ENCODE measurements around the gene ANKRD28.

Gene ANKRD28

DNA sequence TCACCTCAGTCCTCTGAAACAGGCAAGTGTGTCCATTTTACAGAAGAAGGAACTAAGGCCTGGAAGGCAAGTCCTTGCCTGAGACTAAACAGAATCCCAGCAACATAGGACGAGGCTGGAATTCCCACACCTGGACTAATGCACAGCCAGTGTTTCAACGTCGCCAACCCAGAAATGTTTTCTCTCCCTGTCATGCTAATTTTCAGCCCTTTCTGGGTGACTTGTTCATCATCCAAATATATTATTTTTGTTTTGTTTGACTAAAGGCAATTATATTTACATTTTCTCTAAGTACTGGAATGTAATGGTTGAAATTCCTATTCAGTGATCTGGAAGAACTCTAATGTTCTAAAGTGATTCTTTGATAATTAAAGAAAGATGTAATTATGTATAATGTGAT lies 144.5 kb downstream of the ANKRD28 start:
- peaks cover 3 to 11% of the 10 kb centered on the region in 2 donors for H3K9me3 ChIP-seq (ENCODE audit: control insufficient read depth in 2 of 2, low read length in 2 of 2)
- H3K4me3 ChIP-seq (ENCODE audit: low read length in 2 of 2), result no peak overlapping the region
- H3K27ac ChIP-seq (ENCODE audit: low read length), result no peak overlapping the region
- peaks cover 3% of the 10 kb centered on the region for H3K4me1 ChIP-seq (ENCODE audit: control insufficient read depth, insufficient read depth, low read length)
- H3K36me3 ChIP-seq (ENCODE audit: control insufficient read depth in 2 of 2, insufficient read depth in 2 of 2, low read length in 2 of 2), result peaks cover 0 to 3% of the 10 kb centered on the region in 2 donors
- H3K27me3 ChIP-seq (ENCODE audit: control insufficient read depth in 1 of 2, insufficient read depth in 2 of 2, low read length in 2 of 2), result no peaks in the 10 kb centered on the region
- no peak overlapping the region for H3K9ac ChIP-seq (ENCODE audit: low read length in 2 of 2)

DNA sequence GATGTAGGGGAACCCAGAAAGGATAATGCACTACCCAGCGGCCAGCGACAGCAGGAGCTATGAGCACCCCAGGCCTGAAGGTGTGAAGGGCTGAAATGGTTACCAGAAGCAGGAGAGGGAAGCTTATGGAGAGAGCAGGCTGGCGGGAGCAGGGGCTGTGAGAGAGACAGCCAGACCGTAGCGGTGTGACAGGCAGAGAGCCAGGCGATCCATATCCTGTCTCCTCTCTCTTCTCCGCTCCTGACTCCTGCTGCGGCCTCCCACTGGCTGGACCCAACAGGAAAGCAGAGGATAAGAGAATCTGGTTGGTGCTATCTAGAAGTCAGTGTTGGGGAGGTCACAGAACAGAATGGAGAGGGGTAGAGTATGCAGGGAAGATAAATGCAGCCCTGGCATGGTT lies 146.4 kb downstream of the ANKRD28 start:
- Histone ChIP-seq H3K27me3 (ENCODE audit: control insufficient read depth in 1 of 2, insufficient read depth in 2 of 2, low read length in 2 of 2) (no peaks in the 10 kb centered on the region), H3K4me1 (ENCODE audit: control insufficient read depth, insufficient read depth, low read length) (peaks cover 17% of the 10 kb centered on the region), H3K27ac (ENCODE audit: low read length) (no peak overlapping the region), H3K9ac (ENCODE audit: low read length in 2 of 2) (no peak overlapping the region), H3K4me3 (ENCODE audit: low read length in 2 of 2) (no peak overlapping the region), H3K36me3 (ENCODE audit: control insufficient read depth in 2 of 2, insufficient read depth in 2 of 2, low read length in 2 of 2) (no peaks in the 10 kb centered on the region), H3K9me3 (ENCODE audit: control insufficient read depth in 2 of 2, low read length in 2 of 2) (peaks cover 3 to 4% of the 10 kb centered on the region in 2 donors)

DNA sequence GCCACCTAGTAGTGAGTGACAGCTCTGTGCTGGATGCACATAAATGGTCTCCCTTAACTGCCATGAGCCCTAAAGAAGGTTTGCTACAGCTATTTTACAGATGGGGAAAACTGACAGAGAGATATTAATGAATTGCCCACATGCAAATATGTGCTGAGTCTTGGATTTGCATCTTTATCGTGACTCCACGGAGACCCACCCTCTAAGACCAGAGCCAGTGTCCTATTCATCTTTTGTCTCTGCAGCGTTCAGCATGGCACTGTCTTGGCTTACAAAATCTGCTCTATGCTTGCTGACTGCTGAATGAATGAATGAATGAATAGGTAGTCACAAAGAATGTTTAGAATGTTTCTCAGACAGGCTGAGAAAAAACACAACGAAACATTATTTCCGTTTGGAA lies 147.9 kb downstream of the ANKRD28 start:
- Histone ChIP-seq H3K4me1 (ENCODE audit: control insufficient read depth, insufficient read depth, low read length) (peaks cover 28% of the 10 kb centered on the region), H3K36me3 (ENCODE audit: control insufficient read depth in 2 of 2, insufficient read depth in 2 of 2, low read length in 2 of 2) (peaks cover 0 to under 1% of the 10 kb centered on the region in 2 donors), H3K9ac (ENCODE audit: low read length in 2 of 2) (no peak overlapping the region), H3K27me3 (ENCODE audit: control insufficient read depth in 1 of 2, insufficient read depth in 2 of 2, low read length in 2 of 2) (no peaks in the 10 kb centered on the region), H3K27ac (ENCODE audit: low read length) (no peak overlapping the region), H3K4me3 (ENCODE audit: low read length in 2 of 2) (no peak overlapping the region), H3K9me3 (ENCODE audit: control insufficient read depth in 2 of 2, low read length in 2 of 2) (no peaks in the 10 kb centered on the region)

DNA sequence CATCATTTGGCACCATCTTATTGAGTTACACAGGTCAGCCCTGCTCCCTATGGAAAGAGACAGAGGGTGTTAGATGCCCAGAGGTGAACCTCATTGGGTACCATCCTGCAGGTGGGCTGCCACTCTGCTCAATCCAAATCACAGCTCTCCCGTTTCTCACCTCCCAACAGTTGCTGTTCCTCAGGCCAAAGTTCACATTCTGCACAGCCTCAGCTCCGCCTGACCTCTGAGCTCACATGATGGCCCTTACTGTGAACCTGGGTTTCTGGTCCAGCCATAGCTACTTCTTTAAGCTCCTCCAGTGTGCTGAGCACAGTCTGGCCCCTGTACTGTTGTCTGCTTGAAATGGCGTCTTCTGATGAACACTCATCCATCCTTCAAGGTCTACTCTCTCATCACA lies 148.4 kb downstream of the ANKRD28 start:
- peaks cover 0 to 6% of the 10 kb centered on the region in 2 donors for H3K36me3 ChIP-seq (ENCODE audit: control insufficient read depth in 2 of 2, insufficient read depth in 2 of 2, low read length in 2 of 2)
- H3K27ac ChIP-seq (ENCODE audit: low read length), result no peak overlapping the region
- peaks cover 28% of the 10 kb centered on the region for H3K4me1 ChIP-seq (ENCODE audit: control insufficient read depth, insufficient read depth, low read length)
- H3K4me3 ChIP-seq (ENCODE audit: low read length in 2 of 2), result no peak overlapping the region
- no peaks in the 10 kb centered on the region for H3K9me3 ChIP-seq (ENCODE audit: control insufficient read depth in 2 of 2, low read length in 2 of 2)
- H3K9ac ChIP-seq (ENCODE audit: low read length in 2 of 2), result no peak overlapping the region
- H3K27me3 ChIP-seq (ENCODE audit: control insufficient read depth in 1 of 2, insufficient read depth in 2 of 2, low read length in 2 of 2), result no peaks in the 10 kb centered on the region

DNA sequence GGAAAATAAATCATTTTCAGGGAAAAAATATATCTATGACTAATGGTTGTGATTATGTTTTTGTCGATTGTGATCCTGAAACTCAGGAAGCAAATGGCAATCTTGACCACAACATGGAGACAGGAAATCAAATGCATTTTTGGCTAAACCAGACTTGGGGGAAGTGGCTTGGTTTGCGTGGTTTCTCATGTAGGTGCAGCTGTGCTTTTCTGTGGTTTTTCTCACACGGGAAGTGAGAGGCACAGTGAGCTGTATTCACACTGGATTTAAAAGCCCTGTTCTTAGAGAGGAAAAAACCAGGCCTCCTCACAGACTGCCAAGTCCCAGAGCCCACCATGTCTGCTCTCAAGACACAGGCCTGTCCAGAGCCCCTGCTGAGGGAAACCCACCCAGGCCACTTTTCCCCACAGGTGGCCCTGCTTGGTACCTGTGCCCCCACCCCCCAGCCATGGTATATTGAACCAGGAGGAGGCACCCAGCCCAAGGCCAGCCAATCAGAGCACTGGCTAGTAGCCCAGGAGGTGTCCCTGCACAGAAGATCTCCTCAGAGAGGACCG lies 150.1 kb downstream of the ANKRD28 start:
- no peak overlapping the region for H3K9ac ChIP-seq (ENCODE audit: low read length in 2 of 2)
- H3K36me3 ChIP-seq (ENCODE audit: control insufficient read depth in 2 of 2, insufficient read depth in 2 of 2, low read length in 2 of 2), result peaks cover 0 to 8% of the 10 kb centered on the region in 2 donors
- H3K27ac ChIP-seq (ENCODE audit: low read length), result peak overlapping the region; percentile 70
- H3K9me3 ChIP-seq (ENCODE audit: control insufficient read depth in 2 of 2, low read length in 2 of 2), result no peaks in the 10 kb centered on the region
- H3K4me3 ChIP-seq (ENCODE audit: low read length in 2 of 2), result no peak overlapping the region
- peaks cover 25% of the 10 kb centered on the region for H3K4me1 ChIP-seq (ENCODE audit: control insufficient read depth, insufficient read depth, low read length)
- no peaks in the 10 kb centered on the region for H3K27me3 ChIP-seq (ENCODE audit: control insufficient read depth in 1 of 2, insufficient read depth in 2 of 2, low read length in 2 of 2)

DNA sequence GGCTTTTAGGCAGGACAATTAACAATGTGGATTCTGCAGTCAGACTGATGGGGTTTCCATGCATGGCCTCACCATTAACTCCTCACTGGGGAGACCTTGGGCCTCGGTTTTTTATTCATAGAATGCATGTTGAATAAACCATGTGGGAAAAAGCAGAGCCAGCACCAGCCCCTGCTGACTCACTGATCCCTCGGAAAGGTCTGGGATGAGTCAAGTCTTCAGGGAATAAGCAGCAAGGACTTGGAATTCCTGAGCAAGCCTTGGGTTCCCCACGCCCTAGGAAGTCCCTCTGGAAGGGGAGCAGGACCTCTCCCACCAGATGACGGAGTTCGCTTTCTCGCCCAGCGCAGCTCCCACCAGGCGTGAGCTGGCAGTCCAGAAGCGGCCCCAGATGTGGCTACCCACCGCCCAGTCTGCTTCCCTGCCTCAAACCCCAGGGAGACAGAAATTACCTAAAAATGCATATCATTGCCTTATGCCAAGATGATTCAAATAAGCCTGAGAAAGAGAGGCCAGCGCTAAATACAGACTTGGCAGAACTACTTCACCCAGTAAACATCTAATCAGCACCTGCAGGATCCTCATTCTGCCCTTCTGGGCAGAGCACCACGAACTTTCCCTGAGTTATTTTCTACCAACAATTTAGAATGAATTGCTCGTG lies 150.8 kb downstream of the ANKRD28 start:
- Histone ChIP-seq H3K27ac (ENCODE audit: low read length) (peak overlapping the region; percentile 70), H3K27me3 (ENCODE audit: control insufficient read depth in 1 of 2, insufficient read depth in 2 of 2, low read length in 2 of 2) (no peaks in the 10 kb centered on the region), H3K9ac (ENCODE audit: low read length in 2 of 2) (peak overlapping the region in 1 of 2 donors; percentile 51), H3K4me3 (ENCODE audit: low read length in 2 of 2) (peak overlapping the region; percentile 36 to 44), H3K4me1 (ENCODE audit: control insufficient read depth, insufficient read depth, low read length) (peaks cover 25% of the 10 kb centered on the region), H3K36me3 (ENCODE audit: control insufficient read depth in 2 of 2, insufficient read depth in 2 of 2, low read length in 2 of 2) (peaks cover 3 to 9% of the 10 kb centered on the region in 2 donors), H3K9me3 (ENCODE audit: control insufficient read depth in 2 of 2, low read length in 2 of 2) (no peaks in the 10 kb centered on the region)

DNA sequence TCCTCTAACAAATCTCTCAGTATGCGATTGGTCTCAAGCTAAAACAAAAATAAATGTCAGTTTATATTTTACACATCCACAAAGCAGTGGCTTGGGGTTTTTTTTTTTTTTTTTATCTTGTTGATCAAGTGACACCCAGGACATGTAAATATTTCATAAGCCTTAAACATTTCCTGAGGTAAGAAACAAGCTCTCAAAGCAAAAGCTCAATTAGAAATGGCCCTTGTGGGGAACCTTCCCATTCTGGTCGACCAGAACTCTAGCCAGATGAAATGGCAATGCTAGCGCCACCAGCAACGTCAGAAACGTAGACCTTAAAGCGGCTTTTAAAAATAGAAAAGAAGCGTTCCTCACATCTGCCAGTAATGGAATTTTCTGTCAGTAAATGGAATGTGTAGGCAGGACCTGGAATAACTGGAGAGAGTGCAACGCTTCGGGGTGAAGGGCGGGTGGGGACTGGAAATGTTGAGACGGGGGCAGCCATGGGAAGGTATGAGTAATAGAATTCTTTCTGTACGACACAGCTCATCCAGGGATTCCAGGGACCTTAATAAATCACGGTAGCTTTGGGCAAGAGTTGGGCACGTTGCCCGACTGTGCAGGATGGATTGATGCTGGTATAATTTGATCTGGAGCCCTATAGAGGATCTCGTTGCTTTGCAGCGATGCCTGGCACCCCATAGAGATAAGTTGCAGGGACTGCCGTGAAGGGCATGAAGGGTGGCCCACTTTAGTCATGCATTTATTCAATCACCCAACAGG lies 151.9 kb downstream of the ANKRD28 start:
- peak overlapping the region; percentile 70 for H3K27ac ChIP-seq (ENCODE audit: low read length)
- H3K27me3 ChIP-seq (ENCODE audit: control insufficient read depth in 1 of 2, insufficient read depth in 2 of 2, low read length in 2 of 2), result no peaks in the 10 kb centered on the region
- H3K4me1 ChIP-seq (ENCODE audit: control insufficient read depth, insufficient read depth, low read length), result peaks cover 25% of the 10 kb centered on the region
- H3K9me3 ChIP-seq (ENCODE audit: control insufficient read depth in 2 of 2, low read length in 2 of 2), result no peaks in the 10 kb centered on the region
- peaks cover 6 to 12% of the 10 kb centered on the region in 2 donors for H3K36me3 ChIP-seq (ENCODE audit: control insufficient read depth in 2 of 2, insufficient read depth in 2 of 2, low read length in 2 of 2)
- peak overlapping the region; percentile 16 to 36 for H3K4me3 ChIP-seq (ENCODE audit: low read length in 2 of 2)
- peak overlapping the region in 1 of 2 donors; percentile 48 for H3K9ac ChIP-seq (ENCODE audit: low read length in 2 of 2)

DNA sequence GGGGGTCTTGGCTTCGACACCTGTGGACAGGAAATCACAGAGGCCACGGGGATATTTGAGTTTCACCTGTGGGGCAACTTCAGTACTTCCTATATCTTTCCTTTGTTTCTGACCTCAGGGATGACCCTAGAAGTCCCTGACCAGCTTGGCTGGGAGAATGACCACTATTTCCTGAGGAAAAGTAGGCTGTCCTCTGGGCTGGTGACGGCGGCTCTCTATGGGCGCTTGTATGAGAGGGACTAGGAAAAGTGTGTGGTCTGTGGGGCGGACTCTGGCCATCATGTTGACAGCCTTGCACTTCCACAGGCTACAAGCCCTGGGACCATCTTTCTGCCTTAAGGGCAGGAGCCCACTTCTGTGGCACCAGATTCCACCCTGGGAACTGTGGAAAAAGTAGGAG lies 152.5 kb downstream of the ANKRD28 start:
- Histone ChIP-seq H3K27me3 (ENCODE audit: control insufficient read depth in 1 of 2, insufficient read depth in 2 of 2, low read length in 2 of 2) (no peaks in the 10 kb centered on the region), H3K4me1 (ENCODE audit: control insufficient read depth, insufficient read depth, low read length) (peaks cover 25% of the 10 kb centered on the region), H3K4me3 (ENCODE audit: low read length in 2 of 2) (no peak overlapping the region), H3K9me3 (ENCODE audit: control insufficient read depth in 2 of 2, low read length in 2 of 2) (no peaks in the 10 kb centered on the region), H3K27ac (ENCODE audit: low read length) (peak overlapping the region; percentile 70), H3K36me3 (ENCODE audit: control insufficient read depth in 2 of 2, insufficient read depth in 2 of 2, low read length in 2 of 2) (peaks cover 6 to 12% of the 10 kb centered on the region in 2 donors), H3K9ac (ENCODE audit: low read length in 2 of 2) (peak overlapping the region in 1 of 2 donors; percentile 48)

DNA sequence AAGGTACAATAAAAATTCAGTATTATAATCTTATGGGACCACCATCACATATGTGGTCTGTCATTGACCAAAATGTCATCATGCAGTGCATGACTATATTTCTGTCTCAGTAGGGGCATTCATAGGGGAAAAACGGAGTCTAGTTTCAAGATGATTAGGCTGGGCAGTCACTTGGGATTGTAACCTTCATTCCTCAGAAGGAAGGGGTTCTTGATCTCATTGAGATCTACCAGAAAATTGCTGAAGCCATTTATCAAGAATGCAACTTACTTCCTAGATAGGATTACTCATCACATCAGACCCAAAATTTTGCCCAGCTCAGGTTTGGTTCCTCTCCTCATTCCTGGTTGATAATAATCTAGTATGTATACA lies 158.9 kb downstream of the ANKRD28 start:
- Histone ChIP-seq H3K36me3 (ENCODE audit: control insufficient read depth in 2 of 2, insufficient read depth in 2 of 2, low read length in 2 of 2) (peaks cover 4 to 6% of the 10 kb centered on the region in 2 donors), H3K9ac (ENCODE audit: low read length in 2 of 2) (no peak overlapping the region), H3K4me1 (ENCODE audit: control insufficient read depth, insufficient read depth, low read length) (peaks cover 36% of the 10 kb centered on the region), H3K9me3 (ENCODE audit: control insufficient read depth in 2 of 2, low read length in 2 of 2) (no peaks in the 10 kb centered on the region), H3K4me3 (ENCODE audit: low read length in 2 of 2) (no peak overlapping the region), H3K27ac (ENCODE audit: low read length) (peak overlapping the region; percentile 86), H3K27me3 (ENCODE audit: control insufficient read depth in 1 of 2, insufficient read depth in 2 of 2, low read length in 2 of 2) (no peaks in the 10 kb centered on the region)

DNA sequence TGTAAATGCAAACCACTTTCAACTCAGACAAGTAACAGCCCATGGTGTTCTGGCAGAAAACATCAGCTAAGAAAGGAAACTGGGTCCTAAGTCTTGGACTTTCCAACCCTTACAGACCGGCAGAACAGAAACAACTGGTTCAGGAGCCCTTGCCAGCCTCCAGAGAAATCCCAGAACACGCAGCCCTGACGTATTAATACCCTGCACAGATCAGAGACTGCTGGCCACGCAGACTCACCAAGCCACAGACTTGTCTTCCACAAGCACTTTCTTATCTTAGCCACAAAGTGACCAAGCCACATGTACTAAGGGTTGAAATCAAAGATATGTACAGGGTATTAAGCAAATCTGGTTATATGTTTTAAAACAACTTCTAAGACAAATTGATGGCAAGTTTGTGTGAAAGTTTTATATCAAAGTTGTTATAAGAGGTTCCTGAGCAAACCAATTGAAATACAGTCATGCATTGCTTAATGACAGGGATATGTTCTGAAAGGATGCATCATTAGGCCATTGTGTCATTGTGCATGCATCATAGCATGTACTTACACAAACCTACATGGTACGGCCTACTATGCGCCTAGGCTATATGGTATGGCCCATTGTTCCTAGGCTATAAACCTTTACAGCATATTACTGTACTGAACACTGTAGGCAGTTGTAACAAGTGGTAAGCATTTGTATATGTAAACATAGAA lies 159.4 kb downstream of the ANKRD28 start:
- H3K27me3 ChIP-seq (ENCODE audit: control insufficient read depth in 1 of 2, insufficient read depth in 2 of 2, low read length in 2 of 2), result no peaks in the 10 kb centered on the region
- H3K36me3 ChIP-seq (ENCODE audit: control insufficient read depth in 2 of 2, insufficient read depth in 2 of 2, low read length in 2 of 2), result peaks cover 4 to 6% of the 10 kb centered on the region in 2 donors
- no peak overlapping the region for H3K4me3 ChIP-seq (ENCODE audit: low read length in 2 of 2)
- H3K9me3 ChIP-seq (ENCODE audit: control insufficient read depth in 2 of 2, low read length in 2 of 2), result no peaks in the 10 kb centered on the region
- H3K4me1 ChIP-seq (ENCODE audit: control insufficient read depth, insufficient read depth, low read length), result peaks cover 39% of the 10 kb centered on the region
- H3K9ac ChIP-seq (ENCODE audit: low read length in 2 of 2), result no peak overlapping the region
- H3K27ac ChIP-seq (ENCODE audit: low read length), result peak overlapping the region; percentile 86

Measured in stomach smooth muscle (tissue), 2 donors.